Sigmoid colon (tissue), 4 donors: Measurements from ENCODE around the gene AHR.

Source experiments
- EP300 ChIP-seq, 4 donors: sonication (generic); formaldehyde crosslinking; IDR thresholded peaks; one replicate each; pipeline ENCODE4 v1.6.1; 2017; ENCODE audit warnings: antibody characterized with exemption in 4 of 4
- POLR2A ChIP-seq, 2 donors: fragments of 450-650 bp; IDR thresholded peaks; one replicate each; pipeline ENCODE4 v1.6.1; 2016; ENCODE audit warnings: antibody characterized with exemption in 2 of 2, mild to moderate bottlenecking in 2 of 2, moderate library complexity in 2 of 2
- POLR2AphosphoS5 ChIP-seq, 4 donors: sonication (generic); formaldehyde crosslinking; IDR thresholded peaks; one replicate each; pipeline ENCODE4 v1.6.1; 2017; ENCODE audit warnings: antibody characterized with exemption in 4 of 4
- TF ChIP-seq, protein P1 (sequence below), 4 experiments: fragments of 450-650 bp in 3 of 4; fragments of 200-600 bp in 1 of 4; IDR thresholded peaks; one replicate each; pipeline ENCODE4 v1.5.1; 2016 to 2019; ENCODE audit warnings: antibody characterized with exemption in 4 of 4, mild to moderate bottlenecking in 3 of 4, moderate library complexity in 2 of 4

- TF ChIP-seq, protein P1, sequence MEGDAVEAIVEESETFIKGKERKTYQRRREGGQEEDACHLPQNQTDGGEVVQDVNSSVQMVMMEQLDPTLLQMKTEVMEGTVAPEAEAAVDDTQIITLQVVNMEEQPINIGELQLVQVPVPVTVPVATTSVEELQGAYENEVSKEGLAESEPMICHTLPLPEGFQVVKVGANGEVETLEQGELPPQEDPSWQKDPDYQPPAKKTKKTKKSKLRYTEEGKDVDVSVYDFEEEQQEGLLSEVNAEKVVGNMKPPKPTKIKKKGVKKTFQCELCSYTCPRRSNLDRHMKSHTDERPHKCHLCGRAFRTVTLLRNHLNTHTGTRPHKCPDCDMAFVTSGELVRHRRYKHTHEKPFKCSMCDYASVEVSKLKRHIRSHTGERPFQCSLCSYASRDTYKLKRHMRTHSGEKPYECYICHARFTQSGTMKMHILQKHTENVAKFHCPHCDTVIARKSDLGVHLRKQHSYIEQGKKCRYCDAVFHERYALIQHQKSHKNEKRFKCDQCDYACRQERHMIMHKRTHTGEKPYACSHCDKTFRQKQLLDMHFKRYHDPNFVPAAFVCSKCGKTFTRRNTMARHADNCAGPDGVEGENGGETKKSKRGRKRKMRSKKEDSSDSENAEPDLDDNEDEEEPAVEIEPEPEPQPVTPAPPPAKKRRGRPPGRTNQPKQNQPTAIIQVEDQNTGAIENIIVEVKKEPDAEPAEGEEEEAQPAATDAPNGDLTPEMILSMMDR (IDR thresholded peaks at IDR 0.05): no peak
- TF ChIP-seq POLR2AphosphoS5 (IDR thresholded peaks at IDR 0.05): no peak
- no peak for TF ChIP-seq POLR2A (IDR thresholded peaks at IDR 0.05)
- no peak for TF ChIP-seq EP300 (IDR thresholded peaks at IDR 0.05)
These were observed 61.2 kb downstream of the AHR start for GRCh38 chr7:17359610-17360009.
